HepG2 (cell line): ENCODE results near the gene BLOC1S4. TPM values are rescaled to one million over a fixed set of nuclear protein-coding genes. Genes with fewer than 3 reads are reported as not detected.
A peak's percentile ranks its signal among the peaks of the same experiment; 100 is the strongest.

ENCODE experiments used
- AGO2 ChIP-seq: fragments of 200-400 bp; formaldehyde crosslinking; optimal IDR thresholded peaks from 2 replicates; pipeline ENCODE3; 2017; ENCODE audit warnings: mild to moderate bottlenecking, low read depth, low read length, moderate library complexity
- ARHGAP35 ChIP-seq: sonication (generic); formaldehyde crosslinking; IDR thresholded peaks from 2 replicates; pipeline ENCODE4 v1.9.0; 2022; ENCODE audit warnings: mild to moderate bottlenecking, inconsistent platforms, moderate library complexity, missing genetic modification reagents, borderline replicate concordance
- CBX5 ChIP-seq: sonication (generic); formaldehyde crosslinking; IDR thresholded peaks from 2 replicates; pipeline ENCODE4 v1.4.0; 2020; ENCODE audit warnings: missing genetic modification reagents, borderline replicate concordance
- CHCHD3 ChIP-seq: sonication (generic); formaldehyde crosslinking; IDR thresholded peaks from 2 replicates; pipeline ENCODE4 v1.8.0; 2022; ENCODE audit warnings: mild to moderate bottlenecking, missing genetic modification reagents, moderate library complexity
- ESRRA ChIP-seq: sonication (generic); formaldehyde crosslinking; IDR thresholded peaks from 2 replicates; pipeline ENCODE4 v1.5.1; 2020; ENCODE audit warnings: mild to moderate bottlenecking, low read depth, missing genetic modification reagents
- HNRNPH1 ChIP-seq: fragments of 200-400 bp; formaldehyde crosslinking; optimal IDR thresholded peaks from 2 replicates; pipeline ENCODE3; 2017; ENCODE audit warnings: mild to moderate bottlenecking, low read depth, low read length
- NBN ChIP-seq: fragments of 450-650 bp; conservative IDR thresholded peaks from 2 replicates; pipeline ENCODE4 v1.6.1; 2017
- RBM39 ChIP-seq: fragments of 200-400 bp; formaldehyde crosslinking; IDR thresholded peaks from one replicate; pipeline ENCODE4 v1.6.1; 2018; ENCODE audit warnings: antibody characterized with exemption, mild to moderate bottlenecking, low read depth, low read length; ENCODE audit not compliant: poor library complexity, severe bottlenecking
- REST ChIP-seq, 2 experiments: IDR thresholded peaks; 2 replicates each; pipeline ENCODE4 v1.6.1; 2011 to 2012; ENCODE audit warnings: low read length in 2 of 2, borderline replicate concordance in 1 of 2, low read depth in 1 of 2, mild to moderate bottlenecking in 1 of 2, moderate library complexity in 1 of 2
- RFXAP ChIP-seq: sonication (generic); formaldehyde crosslinking; IDR thresholded peaks from 2 replicates; pipeline ENCODE4 v1.4.0; 2020; ENCODE audit warnings: missing genetic modification reagents, borderline replicate concordance
- SMAD9 ChIP-seq: sonication (generic); formaldehyde crosslinking; IDR thresholded peaks from 2 replicates; pipeline ENCODE4 v1.5.1; 2020; ENCODE audit warnings: mild to moderate bottlenecking, missing genetic modification reagents
- SP2 ChIP-seq: sonication (generic); formaldehyde crosslinking; IDR thresholded peaks from 2 replicates; pipeline ENCODE4 v1.5.1; 2020; ENCODE audit warnings: mild to moderate bottlenecking, missing genetic modification reagents
- THAP7 ChIP-seq: sonication (generic); formaldehyde crosslinking; IDR thresholded peaks from 2 replicates; pipeline ENCODE4 v1.8.1; 2023; ENCODE audit warnings: mild to moderate bottlenecking, missing genetic modification reagents
- ZBTB37 ChIP-seq: sonication (generic); formaldehyde crosslinking; IDR thresholded peaks from 2 replicates; pipeline ENCODE4 v1.4.0; 2020; ENCODE audit warnings: mild to moderate bottlenecking, missing genetic modification reagents
- ZBTB49 ChIP-seq: sonication (generic); formaldehyde crosslinking; IDR thresholded peaks from 2 replicates; pipeline ENCODE4 v1.4.0; 2020; ENCODE audit warnings: missing genetic modification reagents, borderline replicate concordance
- ZNF12 ChIP-seq: sonication (generic); formaldehyde crosslinking; IDR thresholded peaks from 2 replicates; pipeline ENCODE4 v1.5.0; 2020; ENCODE audit warnings: missing genetic modification reagents
- ZNF18 ChIP-seq: sonication (generic); formaldehyde crosslinking; IDR thresholded peaks from 2 replicates; pipeline ENCODE4 v1.8.0; 2022; ENCODE audit warnings: mild to moderate bottlenecking, missing genetic modification reagents; ENCODE audit not compliant: insufficient replicate concordance
- ZNF30 ChIP-seq: sonication (generic); formaldehyde crosslinking; IDR thresholded peaks from 2 replicates; pipeline ENCODE4 v1.5.0; 2020; ENCODE audit warnings: mild to moderate bottlenecking, missing genetic modification reagents
- polyA plus RNA-seq, 8 experiments: library from polyadenylated mRNA; depleted of rRNA in 3 of 8; stranded (reverse) in 7 of 8; unstranded in 1 of 8; fragments of >200 nt; fragmentation: Illumina TruSeq in 4 of 8; extraction: Trizol in 4 of 8; gene quantifications; 2 replicates each; pipeline versions ENCODE4 v1.2.1 to v1.2.3, GENCODE V29; 2011 to 2016; ENCODE audit warnings: low read depth in 4 of 8, missing spikeins in 1 of 8, mixed read lengths in 1 of 8; ENCODE audit not compliant: insufficient read depth in 1 of 8
- total RNA-seq, 5 experiments: library from RNA; depleted of rRNA; stranded (reverse); fragments of >200 nt; fragmentation: Illumina TruSeq; extraction: Trizol; gene quantifications; 2 replicates each; pipeline ENCODE4 v1.2.3, GENCODE V29; 2016; ENCODE audit warnings: low read depth in 1 of 5

The BLOC1S4 gene
- total and polyA plus RNA-seq, 2 of the 13 experiments (the other 11 are each of a cell fraction or from before 2014, with no cell fraction given): 15.5 to 20.9 TPM

- no peak for TF ChIP-seq THAP7
- no peak; the same call in 1 of the 2 replicates for TF ChIP-seq CBX5
- TF ChIP-seq SMAD9: no peak
- peak; percentile 28 for TF ChIP-seq HNRNPH1
- peak; percentile 68 for TF ChIP-seq AGO2
- TF ChIP-seq SP2 (CRISPR knock-in tag): no peak
- peak; percentile 78 for TF ChIP-seq ZNF18 (CRISPR knock-in tag)
- no peak for TF ChIP-seq ZNF30 (CRISPR knock-in tag)
- TF ChIP-seq CHCHD3 (CRISPR knock-in tag): no peak
- TF ChIP-seq REST (IDR thresholded peaks at IDR 0.05; ENCODE audit: borderline replicate concordance in 1 of 2, low read depth in 1 of 2, low read length in 2 of 2): no peak; a peak in 2 of 4 replicates
- no peak for TF ChIP-seq NBN
- TF ChIP-seq ESRRA (CRISPR knock-in tag): peak; percentile 63; the same call in 1 of the 2 replicates
- TF ChIP-seq ZBTB49 (CRISPR knock-in tag): no peak
- peak; percentile 45 for TF ChIP-seq RBM39
- peak; percentile 43; the same call in 1 of the 2 replicates for TF ChIP-seq RFXAP (CRISPR knock-in tag)
- TF ChIP-seq ARHGAP35 (CRISPR knock-in tag): no peak
- TF ChIP-seq ZBTB37 (CRISPR knock-in tag): no peak
- TF ChIP-seq ZNF12 (CRISPR knock-in tag): peak; percentile 70; the same call in 1 of the 2 replicates
Measured at GRCh38 chr4:6733358-6734164, 17.6 kb downstream of the BLOC1S4 start (continued).
